Left lobe of liver (tissue), 2 donors: ENCODE results near the gene STAT4. TPM values are rescaled to one million over a fixed set of nuclear protein-coding genes. Genes with fewer than 3 reads are reported as not detected.
A peak's percentile ranks its signal among the peaks of the same experiment; 100 is the strongest.

ENCODE experiments used
- ATAC-seq: fragments of 200-7000 bp; cut with Tn5 transposase; one replicate; pipeline ENCODE4 v1.9.1; 2020; ENCODE audit warnings: mild to moderate bottlenecking, moderate library complexity
- DNase-seq: peaks from one replicate; pipeline ENCODE4 v3.0.0-alpha.2; 2020; ENCODE audit warnings: low spot score
- total RNA-seq: library from RNA; stranded (reverse); gene quantifications from one replicate; pipeline ENCODE4 v1.2.1, GENCODE V29; 2021
- donor health status: DM: no; HTN: no; CAD: no; lungs with moderate emphysema.
- donor health status: DM: no; HTN: yes; CAD: no.

The STAT4 gene
- total RNA-seq, 1 donor from 2014 or later = 0.98 TPM

DNA sequence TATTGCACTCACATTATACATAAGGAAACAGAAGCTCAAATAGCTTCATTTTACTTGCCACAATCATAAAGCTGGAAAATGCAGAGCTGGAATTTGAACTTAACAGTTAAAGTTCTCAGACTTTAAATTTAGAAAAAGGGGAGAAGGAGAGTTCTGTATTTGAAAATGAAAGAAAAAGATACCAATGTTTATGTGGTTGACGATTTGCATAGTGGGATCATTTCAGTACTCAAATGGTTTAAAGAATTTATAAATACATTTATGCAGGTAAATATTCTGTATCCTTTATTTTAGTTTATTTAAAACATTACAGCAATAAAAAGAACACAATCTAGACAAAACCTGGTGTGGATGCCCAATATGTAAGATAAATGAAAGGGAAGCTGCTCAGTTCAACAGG is 25.5 kb upstream of the STAT4 start:
- ATAC-seq (no peak), DNase-seq (no peak)

DNA sequence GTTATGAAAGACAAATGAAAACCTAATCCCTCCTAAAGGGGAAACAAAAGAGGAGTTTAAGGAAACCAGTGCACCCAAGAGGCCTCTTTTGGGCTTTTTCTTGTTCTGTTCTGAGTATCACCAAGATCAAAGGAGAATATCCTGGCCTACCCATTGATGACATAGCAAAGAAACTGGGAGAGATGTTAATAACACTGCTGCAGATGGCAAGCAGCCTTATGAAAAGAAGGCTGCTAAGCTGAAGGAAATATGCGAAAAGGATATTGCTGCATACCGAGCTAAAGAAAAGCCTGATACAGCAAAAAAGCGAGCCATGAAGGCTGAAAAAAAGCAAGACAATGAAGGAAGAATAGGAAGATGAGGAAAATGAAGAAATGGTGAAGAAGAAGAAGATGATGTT is 23.6 kb upstream of the STAT4 start:
- DNase-seq (no peak), ATAC-seq (no peak)

DNA sequence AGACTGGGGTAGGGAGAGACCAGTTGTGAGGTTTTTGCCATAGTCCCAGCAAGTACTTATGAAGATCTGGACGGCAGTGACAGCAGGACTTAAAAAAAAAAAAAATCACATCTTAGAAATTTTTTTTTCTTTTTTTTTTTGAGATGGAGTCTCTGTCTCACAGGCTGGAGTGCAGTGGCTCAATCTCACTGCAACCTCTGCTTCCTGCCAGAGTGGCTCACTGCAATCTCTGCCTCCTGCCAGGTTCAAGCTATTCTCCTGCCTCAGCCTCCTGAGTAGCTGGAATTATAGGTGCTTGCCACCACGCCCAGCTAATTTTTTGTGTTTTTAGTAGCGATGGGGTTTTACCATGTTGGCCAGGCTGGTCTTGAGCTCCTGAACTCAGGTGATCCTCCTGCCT is 22.4 kb upstream of the STAT4 start:
- DNase-seq = no peak
- peak; percentile 17 for ATAC-seq

DNA sequence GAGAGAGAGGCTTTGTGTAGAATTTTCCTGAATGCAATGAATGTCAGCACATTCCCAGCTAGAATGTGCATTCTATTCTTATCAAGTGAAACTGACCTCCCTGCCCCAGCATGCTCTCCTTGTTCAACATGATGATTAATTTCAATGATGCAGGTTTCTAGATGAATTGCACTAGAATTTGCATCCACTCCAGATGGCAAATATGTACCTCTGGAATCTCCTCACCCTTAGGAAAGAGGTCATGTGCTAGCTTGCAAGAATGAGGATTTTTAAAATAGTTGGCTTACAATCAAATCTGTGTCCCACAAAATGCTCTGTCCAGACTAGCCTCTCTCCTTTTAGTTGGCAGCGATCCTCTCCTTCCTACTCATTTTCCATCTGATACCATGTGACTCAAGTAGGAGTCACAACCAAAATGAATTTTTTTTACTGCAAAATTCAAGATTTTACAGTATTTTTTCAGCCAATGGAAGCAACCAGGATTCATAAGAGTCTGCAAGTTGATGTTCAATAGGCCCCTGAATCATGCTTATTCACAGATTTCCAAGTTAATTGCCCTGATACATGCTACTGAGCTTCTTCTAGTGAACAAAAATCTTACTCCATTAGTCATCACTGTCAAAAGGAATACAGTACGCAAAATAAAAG is 21.0 kb upstream of the STAT4 start:
- ATAC-seq (peak; percentile 19), DNase-seq (no peak)

DNA sequence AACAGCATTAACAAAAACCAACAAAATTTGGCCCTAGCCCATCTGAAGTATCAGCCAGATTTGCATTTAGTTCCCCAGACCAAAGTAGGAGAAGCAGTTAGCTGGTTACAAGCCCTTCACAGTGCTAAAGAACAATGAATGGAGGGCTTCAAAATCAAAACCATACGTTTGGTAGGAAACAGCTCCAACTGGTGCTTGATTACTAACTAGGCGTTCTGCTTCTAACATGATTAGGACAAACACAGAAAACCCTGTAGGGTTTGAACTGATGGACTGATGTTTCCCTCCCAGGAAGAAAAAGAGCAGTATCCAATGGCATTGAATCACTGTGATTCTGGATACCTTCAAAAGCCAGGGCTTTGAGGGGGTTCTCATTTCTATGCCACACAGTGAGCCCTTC is 20.5 kb upstream of the STAT4 start:
- DNase-seq (no peak), ATAC-seq (no peak)

DNA sequence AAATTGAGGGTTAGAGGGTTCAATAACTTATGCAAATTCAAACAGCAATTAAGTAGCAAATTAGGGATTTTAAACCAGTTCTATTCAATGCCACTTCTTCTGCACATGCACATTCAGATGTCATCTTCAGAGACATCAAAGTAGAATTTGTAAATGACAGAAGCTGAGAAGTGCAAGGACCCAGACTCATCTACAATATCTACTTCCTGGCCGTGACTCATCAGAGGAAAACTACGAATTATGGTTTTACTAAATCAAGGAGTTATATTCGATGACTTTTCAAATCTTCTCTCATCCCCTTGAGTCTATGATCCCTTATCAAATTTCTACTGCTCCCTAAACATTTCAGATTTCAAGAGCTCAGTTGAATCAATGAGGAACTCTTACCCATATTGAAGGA is 20.0 kb upstream of the STAT4 start:
- no peak for DNase-seq
- no peak for ATAC-seq

DNA sequence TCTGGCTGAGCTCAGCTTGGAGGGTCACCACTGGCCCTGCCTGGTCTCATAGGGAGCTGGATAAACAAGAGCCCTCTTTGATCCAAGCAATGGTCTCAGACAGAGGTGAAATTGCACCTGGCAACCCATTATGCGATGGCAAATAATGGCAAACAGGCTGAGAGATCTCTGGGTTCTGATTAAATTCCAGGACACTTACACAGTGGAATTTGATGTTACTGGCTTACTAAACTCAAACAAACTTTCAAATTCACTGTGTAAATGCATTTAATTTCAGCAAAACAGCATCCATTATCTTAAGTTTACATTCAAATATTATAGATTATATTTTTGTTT is 19.5 kb upstream of the STAT4 start:
- ATAC-seq = peak; percentile 57
- DNase-seq = no peak

DNA sequence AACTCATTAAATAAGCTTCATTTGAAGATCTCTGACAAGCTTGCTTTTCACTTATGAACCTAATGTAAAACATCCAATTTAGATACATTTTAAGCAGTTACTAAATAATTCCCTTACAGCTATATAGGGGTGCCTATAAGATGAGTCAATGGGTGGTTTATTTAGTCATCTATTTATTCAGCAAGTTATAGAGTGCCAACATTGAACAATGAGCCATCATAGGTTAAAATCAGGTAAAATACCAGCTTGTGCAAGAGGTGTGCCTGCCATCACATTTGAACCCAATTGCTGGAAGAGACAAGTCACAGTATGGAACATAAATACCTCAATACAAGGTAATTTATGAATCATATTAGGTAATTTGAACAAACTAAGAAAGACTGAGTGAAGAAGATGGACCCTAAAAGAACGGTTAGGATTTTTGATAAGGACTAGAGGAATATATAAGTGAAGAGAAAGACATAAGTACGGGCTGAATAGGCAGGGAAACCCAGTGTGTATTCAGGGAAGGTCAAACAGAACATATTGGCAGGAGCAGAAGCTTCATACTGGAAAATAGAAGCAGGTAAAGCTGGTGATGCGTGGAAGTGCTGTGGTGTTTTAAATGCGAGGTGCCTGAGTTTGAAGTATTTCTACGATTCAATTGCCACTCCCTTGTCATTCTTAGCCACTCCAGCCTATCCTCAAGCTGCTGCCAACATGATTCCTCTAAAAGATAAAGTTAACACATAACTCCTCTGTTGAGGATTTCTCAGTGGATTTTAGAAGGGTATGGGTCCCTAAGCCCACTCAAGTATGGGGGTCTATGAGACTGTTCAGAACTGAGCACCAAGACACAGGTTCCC is 18.9 kb upstream of the STAT4 start:
- DNase-seq (no peak), ATAC-seq (peak; percentile 42)

DNA sequence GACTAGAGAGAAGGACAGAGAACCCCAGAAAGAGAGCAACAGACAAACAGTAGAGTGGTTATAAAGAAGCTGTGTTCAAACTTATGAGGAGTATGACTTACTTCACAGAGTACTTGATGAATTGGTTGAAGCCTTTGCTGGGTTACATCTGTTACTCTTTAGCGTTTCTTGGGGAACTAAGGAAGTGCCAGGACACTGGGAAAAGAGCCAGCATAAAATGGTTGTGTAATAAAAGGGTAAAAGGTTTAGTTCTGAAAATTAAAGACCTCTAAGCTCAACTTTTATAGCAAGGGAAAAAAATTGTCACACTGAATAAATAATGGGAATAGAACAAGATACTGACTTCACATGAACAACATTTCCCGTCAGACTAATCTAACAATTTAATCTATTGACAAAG is 17.0 kb upstream of the STAT4 start:
- ATAC-seq = peak; percentile 10
- no peak for DNase-seq

DNA sequence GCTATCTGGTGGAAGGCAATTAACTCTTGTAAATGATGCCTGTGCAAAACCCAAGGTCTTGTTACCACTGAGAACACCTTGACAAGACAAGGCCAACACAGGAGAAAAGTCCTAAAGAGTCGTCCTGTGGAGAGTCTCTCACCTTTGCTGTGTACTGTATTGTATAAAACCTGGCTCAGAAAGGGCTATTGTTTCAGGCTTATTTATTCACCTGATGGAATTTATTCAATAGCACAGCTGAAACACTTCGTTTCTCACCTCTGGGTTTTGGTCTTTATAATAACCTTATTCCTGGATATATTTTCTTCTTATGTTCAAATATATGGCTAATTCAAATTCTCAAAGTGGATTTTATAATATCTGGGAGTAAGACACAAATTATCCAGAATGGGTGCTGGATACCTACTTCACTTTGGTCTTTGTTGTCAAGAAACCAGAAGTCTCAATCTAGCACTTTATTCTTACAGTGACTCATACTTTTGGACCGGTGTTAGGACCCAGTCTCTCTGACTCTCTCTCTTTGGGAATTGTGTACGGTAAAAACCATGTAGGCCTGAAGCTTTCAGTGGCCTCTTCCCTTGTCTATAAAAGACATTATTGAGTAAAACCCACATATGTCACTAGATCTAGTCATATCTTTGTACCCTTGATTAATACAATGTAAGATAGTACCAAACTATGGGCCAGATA is 16.1 kb upstream of the STAT4 start:
- ATAC-seq (no peak), DNase-seq (no peak)

DNA sequence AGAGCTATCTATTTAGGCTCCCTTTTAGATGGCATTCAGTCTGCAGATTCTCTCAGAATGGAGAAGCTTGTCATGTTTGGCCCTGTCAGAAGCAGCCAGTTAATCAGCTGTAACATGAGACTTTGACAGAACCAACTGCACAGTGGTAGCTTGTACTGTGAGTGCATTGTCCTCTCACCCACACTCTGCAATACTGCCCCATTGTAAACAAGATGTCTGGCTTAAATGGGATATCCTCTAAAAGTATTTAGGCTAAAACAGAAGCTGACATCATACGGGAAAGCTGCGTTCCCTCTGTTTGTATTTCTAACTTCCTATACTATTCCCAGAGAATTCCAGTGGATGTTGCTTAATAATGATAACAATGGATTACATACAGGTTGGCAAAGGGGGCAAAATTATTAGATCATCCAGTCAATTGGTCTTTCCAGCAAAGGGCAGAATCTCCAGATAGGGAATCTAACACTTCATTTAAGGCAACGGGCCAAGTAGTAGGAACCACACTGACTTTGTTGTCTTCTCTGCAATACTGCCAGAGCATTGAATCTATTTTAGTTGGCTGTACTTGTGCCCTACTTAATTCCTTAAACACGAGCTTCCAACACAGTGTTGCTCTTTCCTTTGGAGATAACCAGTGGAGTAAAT is 15.4 kb upstream of the STAT4 start:
- DNase-seq = no peak
- ATAC-seq = peak; percentile 80

DNA sequence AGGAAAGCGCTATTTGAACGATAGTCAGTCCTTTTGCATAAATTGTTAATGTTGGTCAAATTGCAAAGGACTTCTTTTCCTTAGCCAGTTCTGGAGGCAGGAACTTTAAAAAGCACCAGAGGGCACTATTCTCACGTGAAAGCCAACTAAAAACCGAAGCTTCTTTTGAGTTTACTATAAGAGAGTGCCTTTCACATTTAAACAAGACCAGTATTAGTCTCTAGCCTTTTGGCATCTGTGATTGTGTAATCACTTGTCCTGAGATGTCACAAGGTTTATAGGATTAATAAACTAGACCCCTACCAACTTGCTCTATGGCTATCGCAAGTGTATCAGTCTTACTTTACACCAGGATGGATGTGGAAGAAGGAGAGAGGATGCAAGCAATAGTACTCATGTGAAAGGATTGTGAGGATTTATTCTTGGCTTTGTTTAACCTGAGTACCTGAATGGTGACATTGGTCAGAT is 14.4 kb upstream of the STAT4 start:
- DNase-seq (no peak), ATAC-seq (peak; percentile 72)

DNA sequence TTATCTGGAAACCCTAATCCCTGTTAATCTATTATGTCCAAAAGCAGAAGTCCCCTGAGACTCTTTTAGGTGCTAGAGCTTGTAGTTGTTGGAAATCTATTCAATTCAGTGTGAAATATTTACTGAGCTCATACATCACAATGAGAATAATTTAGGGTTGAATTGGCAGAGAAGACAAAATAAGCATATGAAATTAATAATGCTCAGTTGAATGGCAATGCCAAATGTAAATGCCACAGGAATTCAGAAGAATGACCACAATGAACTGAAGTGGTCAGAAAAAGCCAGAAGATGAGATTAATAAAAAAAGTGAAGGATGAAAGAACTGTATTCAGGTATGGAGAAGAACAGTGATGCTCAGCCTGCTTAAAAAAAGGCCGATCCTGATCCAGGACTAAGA is 8.0 kb upstream of the STAT4 start:
- ATAC-seq (no peak), DNase-seq (no peak)

DNA sequence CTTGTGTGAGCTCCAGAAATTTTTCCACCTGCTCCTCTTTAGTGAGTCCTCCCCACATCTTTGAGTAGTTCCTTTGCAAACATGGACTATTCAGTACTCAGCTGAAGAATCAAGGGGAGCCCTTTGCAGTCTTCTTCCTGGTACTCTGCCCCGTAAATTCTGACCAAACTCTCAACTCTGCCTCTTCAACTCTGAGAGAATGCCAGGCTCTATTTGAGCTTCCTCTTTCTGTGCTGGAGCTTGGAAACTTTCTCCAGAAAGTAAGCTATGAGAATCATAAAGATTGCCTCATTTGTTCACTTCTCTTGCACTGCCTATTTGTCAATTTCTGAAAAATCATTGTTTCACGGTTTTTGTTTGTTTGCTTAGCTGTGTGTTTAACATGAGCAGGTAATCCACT is 7.4 kb upstream of the STAT4 start:
- DNase-seq (no peak), ATAC-seq (no peak)

DNA sequence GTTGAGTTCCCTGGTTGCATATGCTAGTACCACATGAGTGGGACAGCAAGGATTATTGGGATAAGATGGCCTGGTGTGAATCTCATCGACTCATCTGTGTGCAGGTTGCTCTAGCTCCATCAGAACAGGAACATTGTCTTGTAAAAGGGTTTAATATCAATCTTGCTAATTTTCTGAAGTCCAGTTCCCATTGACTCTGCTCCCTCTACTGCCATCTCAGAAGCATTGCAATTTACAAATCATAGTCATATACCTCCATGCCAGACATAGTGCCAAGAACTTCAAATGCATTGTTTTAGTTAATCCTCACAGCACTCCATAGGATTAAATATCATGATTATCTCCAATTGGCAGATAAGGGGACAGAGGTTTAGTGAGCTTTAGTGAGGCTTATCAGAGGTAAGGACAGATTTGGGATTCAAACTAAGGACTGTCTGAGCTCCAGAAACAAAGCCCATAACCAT is 4.8 kb upstream of the STAT4 start:
- ATAC-seq (peak; percentile 83), DNase-seq (no peak)

DNA sequence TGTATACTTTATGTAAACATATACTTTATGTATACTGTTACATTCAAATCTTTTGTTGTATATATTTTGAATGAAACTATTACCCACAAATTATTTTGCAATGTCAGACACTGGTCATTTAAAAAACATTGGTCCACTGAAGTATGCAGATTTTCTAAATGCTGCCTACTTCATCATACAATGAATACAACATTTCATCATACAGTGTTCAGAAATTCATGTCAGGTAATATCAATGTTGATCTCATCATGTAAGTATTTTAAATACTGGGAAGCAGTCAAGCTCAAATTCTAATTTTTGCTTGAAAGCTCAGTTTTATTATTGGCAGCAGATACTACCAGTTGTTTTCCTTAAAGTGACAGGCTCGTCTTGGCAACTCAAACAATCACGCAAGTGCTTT is 2.9 kb upstream of the STAT4 start:
- ATAC-seq (no peak), DNase-seq (no peak)

DNA sequence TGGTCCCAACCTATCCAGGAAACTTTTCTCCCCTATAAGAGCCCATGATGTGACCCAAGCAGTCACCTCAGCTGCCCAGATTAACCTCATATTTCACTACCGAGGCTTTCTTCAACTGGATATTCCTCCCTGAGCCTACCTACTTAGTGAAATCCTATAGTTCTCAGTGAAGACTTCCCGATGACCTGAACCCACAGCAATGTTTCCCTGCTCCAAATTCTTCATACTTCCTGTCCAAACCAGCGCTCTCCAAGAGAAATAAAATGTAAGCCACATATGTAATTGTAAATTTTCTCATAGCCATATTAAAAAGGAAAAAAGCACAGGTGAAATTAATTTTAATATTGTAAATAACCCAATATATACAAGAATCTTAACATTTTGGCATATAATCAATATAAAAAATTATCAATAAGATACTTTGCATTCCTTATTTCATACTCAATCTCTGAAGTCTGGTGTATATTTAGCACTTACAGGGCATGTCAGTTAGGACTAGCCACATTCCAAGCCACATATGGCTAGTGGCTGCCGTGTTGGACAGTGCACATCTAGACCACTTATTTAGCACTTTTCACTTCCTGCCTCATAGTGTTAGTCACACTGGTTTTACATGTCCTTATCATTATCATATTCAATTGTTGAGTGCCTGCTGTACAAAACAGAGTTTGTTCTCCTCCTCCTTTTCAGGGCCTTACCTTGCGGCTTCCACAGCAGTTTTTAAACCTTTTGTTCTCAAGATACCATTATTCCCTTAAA is 1.9 kb upstream of the STAT4 start:
- DNase-seq (no peak), ATAC-seq (peak; percentile 16)

DNA sequence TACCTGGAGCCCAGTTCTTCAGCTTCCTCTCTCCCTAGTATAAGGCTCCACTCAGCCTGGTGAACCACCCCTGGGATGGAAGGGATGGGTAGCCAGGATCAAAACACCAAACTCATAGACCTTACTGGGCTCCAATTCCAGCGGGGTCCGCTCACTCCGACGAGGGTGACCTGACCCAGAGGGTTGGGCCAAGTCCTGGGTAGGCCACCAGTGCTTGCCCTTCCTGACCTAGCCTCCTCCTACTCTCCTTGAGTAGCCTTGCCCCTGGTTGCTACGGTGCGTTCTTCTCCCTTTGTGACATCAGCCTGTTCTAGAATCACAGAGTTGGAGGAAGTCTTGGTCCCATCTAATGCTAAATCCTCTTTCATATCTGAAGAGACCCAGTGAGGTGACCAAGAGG is 537 bp upstream of the STAT4 start:
- no peak for DNase-seq
- ATAC-seq = peak; percentile 5

DNA sequence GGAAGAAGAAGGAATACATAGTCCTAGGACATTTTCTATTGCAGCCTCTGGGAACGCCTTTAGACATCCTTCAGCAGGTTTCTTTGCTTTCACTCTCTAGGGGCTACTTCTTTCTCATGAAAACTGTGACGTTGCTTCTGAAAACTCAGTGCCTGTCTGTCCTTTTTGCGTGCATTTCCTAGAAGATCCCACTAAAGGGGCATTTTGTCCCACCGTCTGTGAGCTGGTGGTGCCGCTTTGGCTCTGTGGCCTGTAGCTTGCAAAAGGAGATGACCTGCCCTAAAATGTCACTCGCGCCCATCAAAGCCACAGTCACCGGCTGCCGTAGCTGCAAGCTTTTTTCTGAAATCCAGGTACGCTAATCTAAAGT is 579 bp downstream of the STAT4 start:
- ATAC-seq (peak; percentile 65), DNase-seq (no peak)

DNA sequence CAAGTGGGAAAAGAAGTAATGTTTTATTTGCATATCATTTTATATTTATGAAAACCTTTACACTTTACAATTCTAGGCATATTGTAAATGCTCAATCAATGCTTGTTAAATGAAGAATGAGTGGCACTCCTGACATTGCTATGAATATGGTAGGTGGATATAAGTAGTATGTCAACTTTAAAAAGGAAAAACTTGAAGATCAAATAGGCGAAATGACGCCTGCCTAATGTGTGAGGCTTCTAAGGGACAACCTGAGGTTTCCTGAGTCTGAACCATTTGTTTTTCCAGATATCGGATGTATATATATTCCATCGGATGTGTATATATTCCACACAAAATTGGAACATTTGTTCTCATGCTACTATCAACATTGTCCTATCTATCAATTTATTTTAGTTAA is 1.4 kb downstream of the STAT4 start:
- ATAC-seq (no peak), DNase-seq (no peak)

DNA sequence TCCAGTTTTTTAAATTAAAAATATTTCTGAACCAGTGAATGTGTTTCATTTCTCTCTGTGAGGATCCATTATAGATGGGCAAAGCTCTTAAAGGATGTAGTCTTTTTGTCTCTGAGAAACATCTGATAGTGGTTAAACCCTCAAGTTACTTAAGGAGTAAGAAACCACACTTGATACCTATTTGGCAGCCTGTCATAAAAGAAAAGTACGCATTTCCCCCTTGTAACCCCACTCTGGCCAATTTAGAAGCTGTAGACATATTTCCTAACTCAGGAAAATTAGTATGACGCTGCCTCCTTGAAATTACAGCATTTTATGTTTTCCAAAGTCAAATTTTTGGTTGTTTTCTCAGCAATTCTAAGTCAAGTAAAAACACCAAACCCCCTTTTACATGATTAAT is 2.0 kb downstream of the STAT4 start:
- ATAC-seq = no peak
- no peak for DNase-seq
